Mesothelial cell of epicardium (in vitro differentiated cells): Measurements from ENCODE around the gene APBB1IP. TPM values are rescaled to one million over a fixed set of nuclear protein-coding genes. Genes with fewer than 3 reads are reported as not detected.
A peak's percentile ranks its signal among the peaks of the same experiment; 100 is the strongest.

Experiments
- DNase-seq, 2 experiments: peaks; one replicate each; pipeline ENCODE4 v3.0.0; 2021; ENCODE audit warnings: low spot score in 2 of 2; ENCODE audit not compliant: unreplicated experiment in 2 of 2
- H3K27ac Mint-ChIP-seq: 2 replicates; pipeline ENCODE4 v1.8.0; 2021; ENCODE audit warnings: mixed read lengths
- H3K27me3 Mint-ChIP-seq: 2 replicates; pipeline ENCODE4 v1.8.0; 2021; ENCODE audit warnings: low read depth, mixed read lengths
- H3K36me3 Mint-ChIP-seq: 2 replicates; pipeline ENCODE4 v1.8.0; 2021; ENCODE audit warnings: mixed read lengths
- H3K4me1 Mint-ChIP-seq: 2 replicates; pipeline ENCODE4 v1.8.0; 2021; ENCODE audit warnings: mixed read lengths
- H3K4me3 Mint-ChIP-seq: 2 replicates; pipeline ENCODE4 v1.8.0; 2021; ENCODE audit warnings: mild to moderate bottlenecking, moderate library complexity, mixed read lengths
- H3K9me3 Mint-ChIP-seq: 2 replicates; pipeline ENCODE4 v1.8.0; 2021; ENCODE audit warnings: mixed read lengths
- total RNA-seq: library from RNA; stranded (reverse); gene quantifications from 3 replicates; pipeline ENCODE4 v1.2.1, GENCODE V29; 2021
- TF ChIP-seq, protein P1 (sequence below): fragments of 200-600 bp; sonication (generic); IDR thresholded peaks from one replicate; pipeline ENCODE4 v1.5.0; 2021; ENCODE audit warnings: antibody characterized with exemption; ENCODE audit not compliant: unreplicated experiment

The APBB1IP gene
- total RNA-seq, 1 donor from 2014 or later, result 0.22 TPM

GRCh38 chr10:26505491-26505890 lies 67.3 kb downstream of the APBB1IP start:
- Mint-ChIP-seq H3K36me3 (no peaks in the 10 kb centered on the region), H3K4me1 (peaks cover 12% of the 10 kb centered on the region), H3K9me3 (peaks cover 12% of the 10 kb centered on the region), H3K27me3 (no peaks in the 10 kb centered on the region), H3K27ac (no peak overlapping the region), H3K4me3 (no peak overlapping the region)
- TF ChIP-seq, protein P1, sequence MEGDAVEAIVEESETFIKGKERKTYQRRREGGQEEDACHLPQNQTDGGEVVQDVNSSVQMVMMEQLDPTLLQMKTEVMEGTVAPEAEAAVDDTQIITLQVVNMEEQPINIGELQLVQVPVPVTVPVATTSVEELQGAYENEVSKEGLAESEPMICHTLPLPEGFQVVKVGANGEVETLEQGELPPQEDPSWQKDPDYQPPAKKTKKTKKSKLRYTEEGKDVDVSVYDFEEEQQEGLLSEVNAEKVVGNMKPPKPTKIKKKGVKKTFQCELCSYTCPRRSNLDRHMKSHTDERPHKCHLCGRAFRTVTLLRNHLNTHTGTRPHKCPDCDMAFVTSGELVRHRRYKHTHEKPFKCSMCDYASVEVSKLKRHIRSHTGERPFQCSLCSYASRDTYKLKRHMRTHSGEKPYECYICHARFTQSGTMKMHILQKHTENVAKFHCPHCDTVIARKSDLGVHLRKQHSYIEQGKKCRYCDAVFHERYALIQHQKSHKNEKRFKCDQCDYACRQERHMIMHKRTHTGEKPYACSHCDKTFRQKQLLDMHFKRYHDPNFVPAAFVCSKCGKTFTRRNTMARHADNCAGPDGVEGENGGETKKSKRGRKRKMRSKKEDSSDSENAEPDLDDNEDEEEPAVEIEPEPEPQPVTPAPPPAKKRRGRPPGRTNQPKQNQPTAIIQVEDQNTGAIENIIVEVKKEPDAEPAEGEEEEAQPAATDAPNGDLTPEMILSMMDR, result no peak
- no peak for DNase-seq

DNA sequence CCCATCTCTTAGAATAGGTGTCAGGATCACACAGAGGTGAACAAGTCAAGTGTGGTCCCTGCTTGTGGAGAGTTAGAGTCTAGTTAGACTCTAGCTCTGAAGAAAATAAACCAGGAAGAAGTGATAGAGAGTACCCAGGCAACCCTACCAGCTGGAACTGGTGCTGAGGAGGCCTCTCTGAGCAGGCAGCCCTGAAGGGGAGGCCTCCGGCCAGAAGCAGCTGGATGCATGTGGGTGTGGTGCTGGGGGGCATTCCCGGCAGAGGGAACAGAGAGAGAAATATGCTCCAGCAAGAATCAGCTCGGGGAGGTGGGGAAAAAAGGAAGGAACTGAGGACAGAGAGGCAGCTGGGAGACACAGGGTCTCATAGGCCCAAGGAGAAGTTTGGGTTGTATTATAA lies 68.6 kb downstream of the APBB1IP start:
- Mint-ChIP-seq H3K27ac (no peak overlapping the region), H3K4me3 (no peak overlapping the region), H3K4me1 (peaks cover 12% of the 10 kb centered on the region), H3K9me3 (peaks cover 12% of the 10 kb centered on the region), H3K36me3 (no peaks in the 10 kb centered on the region), H3K27me3 (no peaks in the 10 kb centered on the region)
- TF ChIP-seq, protein P1, result no peak
- DNase-seq, result no peak

DNA sequence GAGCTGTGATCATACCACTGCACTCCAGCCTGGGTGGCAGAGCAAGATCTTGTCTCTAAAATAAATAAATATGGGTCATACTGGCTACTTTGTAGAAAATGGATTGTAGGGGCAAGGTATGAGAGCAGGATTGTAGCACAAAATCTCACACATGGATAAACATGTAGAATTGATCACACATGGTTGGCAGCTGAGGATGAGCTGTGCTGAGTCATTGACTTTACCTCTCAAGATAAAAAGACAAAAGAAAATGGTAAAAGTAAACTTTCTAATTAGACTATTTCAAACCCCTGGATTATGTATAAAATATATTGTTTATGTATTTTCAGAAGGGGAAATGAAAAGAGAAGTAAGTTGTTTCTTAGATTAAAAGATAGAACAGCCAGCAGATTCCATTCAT lies 69.3 kb downstream of the APBB1IP start:
- Mint-ChIP-seq H3K4me1 (peaks cover 12% of the 10 kb centered on the region), H3K36me3 (no peaks in the 10 kb centered on the region), H3K27ac (peak overlapping the region; percentile 45), H3K4me3 (no peak overlapping the region), H3K9me3 (peaks cover 13% of the 10 kb centered on the region), H3K27me3 (no peaks in the 10 kb centered on the region)
- DNase-seq, result no peak
- TF ChIP-seq, protein P1, result no peak

DNA sequence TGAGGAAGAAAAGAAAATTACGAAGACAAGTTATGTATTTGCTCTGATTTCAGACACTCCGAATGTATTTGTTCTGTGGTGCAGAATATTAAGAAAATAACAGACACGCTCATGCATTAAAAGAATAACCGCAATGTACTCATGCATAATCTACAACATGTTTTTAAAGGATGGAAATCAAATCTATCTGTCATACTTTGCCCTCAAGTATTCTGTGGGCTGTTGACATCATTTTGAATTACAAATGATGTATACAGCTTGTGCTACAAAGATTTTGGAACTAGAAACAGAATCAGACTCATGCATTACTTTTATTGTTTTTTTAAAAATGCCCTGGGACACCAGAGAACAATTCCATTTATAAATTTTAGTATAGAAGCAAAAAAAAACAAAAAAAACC lies 69.9 kb downstream of the APBB1IP start:
- no peak overlapping the region for H3K4me3 Mint-ChIP-seq
- peaks cover 18% of the 10 kb centered on the region for H3K9me3 Mint-ChIP-seq
- H3K27ac Mint-ChIP-seq, result peak overlapping the region; percentile 45
- H3K27me3 Mint-ChIP-seq, result no peaks in the 10 kb centered on the region
- H3K36me3 Mint-ChIP-seq, result no peaks in the 10 kb centered on the region
- peaks cover 12% of the 10 kb centered on the region for H3K4me1 Mint-ChIP-seq
- TF ChIP-seq, protein P1, result no peak
- DNase-seq, result no peak

GRCh38 chr10:26509307-26509706 lies 71.2 kb downstream of the APBB1IP start:
- peaks cover 29% of the 10 kb centered on the region for H3K9me3 Mint-ChIP-seq
- TF ChIP-seq, protein P1, result no peak
- H3K36me3 Mint-ChIP-seq, result peaks cover 3% of the 10 kb centered on the region
- no peak overlapping the region for H3K27ac Mint-ChIP-seq
- DNase-seq, result no peak
- no peaks in the 10 kb centered on the region for H3K27me3 Mint-ChIP-seq
- H3K4me3 Mint-ChIP-seq, result no peak overlapping the region
- H3K4me1 Mint-ChIP-seq, result peaks cover 12% of the 10 kb centered on the region

DNA sequence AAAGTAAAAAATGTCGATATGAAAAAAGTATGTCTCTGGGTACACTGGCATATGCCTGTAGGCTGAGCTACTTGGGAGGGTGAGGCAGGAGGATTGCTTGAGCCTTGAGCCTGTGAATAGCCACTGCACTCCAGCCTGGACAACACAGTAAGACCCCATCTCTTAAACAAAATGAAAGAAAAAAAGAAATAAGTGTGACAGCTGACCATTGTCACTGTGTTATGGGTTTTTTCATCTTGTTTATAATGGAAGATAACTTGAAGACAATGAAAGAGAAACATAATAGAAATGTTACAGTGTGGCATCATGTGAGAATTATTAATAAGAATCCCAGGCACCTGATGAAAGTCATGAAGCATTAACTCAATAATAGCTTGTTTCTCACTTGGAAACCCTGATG lies 75.0 kb downstream of the APBB1IP start:
- TF ChIP-seq, protein P1, result no peak
- Mint-ChIP-seq H3K27ac (no peak overlapping the region), H3K4me1 (peaks cover 12% of the 10 kb centered on the region), H3K9me3 (peaks cover 29% of the 10 kb centered on the region), H3K4me3 (no peak overlapping the region), H3K36me3 (peaks cover 3% of the 10 kb centered on the region), H3K27me3 (no peaks in the 10 kb centered on the region)
- DNase-seq, result no peak
